ENCODE data around the gene ALOXE3. TPM values are rescaled to one million over a fixed set of nuclear protein-coding genes. Genes with fewer than 3 reads are reported as not detected.

ALOXE3 gene
- total and polyA plus RNA-seq, 2 experiments from 2014 or later = 0.10 to 0.27 TPM

DNA sequence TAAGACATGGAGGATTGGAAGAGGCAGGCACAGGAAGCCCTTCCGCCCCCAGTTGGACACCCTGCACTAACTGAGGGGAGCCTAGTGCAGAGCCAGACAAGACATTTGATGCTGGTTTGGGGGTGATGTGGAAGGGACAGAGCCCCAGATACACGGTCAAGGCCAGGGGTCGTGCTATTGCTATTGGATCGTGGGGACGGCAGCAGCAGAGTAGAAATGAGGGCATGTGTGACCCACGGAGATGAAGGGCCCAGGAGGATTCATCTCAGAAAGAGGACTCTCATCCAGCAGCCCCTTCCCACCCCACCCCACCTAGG lies 46.5 kb upstream of the ALOXE3 start:
- Mint-ChIP-seq H3K4me1 (peaks cover 41% of the 10 kb centered on the region), H3K36me3 (ENCODE audit: low read depth) (peaks cover 16% of the 10 kb centered on the region), H3K9me3 (no peaks in the 10 kb centered on the region), H3K27ac (peak overlapping the region; percentile 62; the same call in 1 of the 2 replicates), H3K4me3 (peak overlapping the region; percentile 92; the same call in 1 of the 3 replicates), H3K27me3 (ENCODE audit: insufficient read depth, low read depth, poor library complexity) (peaks cover 16% of the 10 kb centered on the region)
- H3K4me1 ChIP-seq (ENCODE audit: insufficient read depth) = peaks cover 25% of the 10 kb centered on the region
- TF ChIP-seq REST (IDR thresholded peaks at IDR 0.05; ENCODE audit: unreplicated experiment) (no peak), EZH2phosphoT487 (IDR thresholded peaks at IDR 0.05; ENCODE audit: unreplicated experiment) (no peak), CTCF (conservative IDR thresholded peaks at IDR 0.05; ENCODE audit: low read depth in 2 of 2) (no peak), ZNF331 (CRISPR knock-in tag; IDR thresholded peaks at IDR 0.05; ENCODE audit: low read depth) (no peak), NANOG (IDR thresholded peaks at IDR 0.05; ENCODE audit: borderline replicate concordance) (no peak), JUNB (IDR thresholded peaks at IDR 0.05; ENCODE audit: unreplicated experiment) (no peak), POLR2AphosphoS5 (IDR thresholded peaks at IDR 0.05; ENCODE audit: low read depth) (no peak), EZH2 (IDR thresholded peaks at IDR 0.05; ENCODE audit: low read depth, unreplicated experiment) (no peak), CREB1 (CRISPR knock-in tag; IDR thresholded peaks at IDR 0.05; ENCODE audit: low read depth) (no peak), ZNF462 (CRISPR knock-in tag; IDR thresholded peaks at IDR 0.05) (no peak), STAT1 (IDR thresholded peaks at IDR 0.05; ENCODE audit: unreplicated experiment) (no peak), ETS1 (IDR thresholded peaks at IDR 0.05) (no peak), ZNF114 (CRISPR knock-in tag; IDR thresholded peaks at IDR 0.05) (no peak)
- DNase-seq (ENCODE audit: low spot score) = no peak
- peaks cover 18% of the 10 kb centered on the region; the same call in 1 of the 2 replicates for H3F3A ChIP-seq (replicated peaks; ENCODE audit: low read depth)
- H3K79me2 ChIP-seq (replicated peaks; ENCODE audit: insufficient read depth) = peaks cover 12% of the 10 kb centered on the region; the same call in 1 of the 2 replicates
- H3K4me3 ChIP-seq = peak overlapping the region; percentile 96
- peak overlapping the region; percentile 100 for H3K27ac ChIP-seq (ENCODE audit: low read depth)
- H3K27me3 ChIP-seq (ENCODE audit: insufficient read depth) = no peaks in the 10 kb centered on the region
- peak overlapping the region; percentile 76 for H2AFZ ChIP-seq
- H4K20me1 ChIP-seq (replicated peaks; ENCODE audit: insufficient read depth) = peaks cover 5% of the 10 kb centered on the region
- ATAC-seq = no peak
- H3K4me2 ChIP-seq = peak overlapping the region; percentile 93
- no peaks in the 10 kb centered on the region for H3K9me2 ChIP-seq (ENCODE audit: insufficient read depth)
- H3K36me3 ChIP-seq (ENCODE audit: insufficient read depth) = peaks cover 5% of the 10 kb centered on the region; the same call in 1 of the 2 replicates

Data from GM23338 (cell line).